Lower lobe of right lung (tissue), 2 donors: ENCODE measurements around the gene TMBIM6. TPM values are rescaled to one million over a fixed set of nuclear protein-coding genes. Genes with fewer than 3 reads are reported as not detected.

Experiments used
- ATAC-seq, 2 donors: fragments of 200-7000 bp; cut with Tn5 transposase; one replicate each; pipeline ENCODE4 v1.9.1; 2020 to 2022; ENCODE audit warnings: mild to moderate bottlenecking in 2 of 2, moderate library complexity in 2 of 2
- DNase-seq: peaks from one replicate; pipeline ENCODE4 v3.0.0-alpha.2; 2020
- H3K27ac ChIP-seq: fragments of 200-600 bp; one replicate; pipeline ENCODE4 v1.8.0; 2022
- H3K27me3 ChIP-seq: fragments of 200-600 bp; one replicate; pipeline ENCODE4 v1.8.0; 2022; ENCODE audit warnings: low read depth
- H3K36me3 ChIP-seq: fragments of 200-600 bp; one replicate; pipeline ENCODE4 v1.8.0; 2022; ENCODE audit warnings: mild to moderate bottlenecking
- H3K4me1 ChIP-seq: fragments of 200-600 bp; one replicate; pipeline ENCODE4 v1.8.0; 2022
- H3K4me3 ChIP-seq: fragments of 200-600 bp; one replicate; pipeline ENCODE4 v1.8.0; 2022; ENCODE audit warnings: mild to moderate bottlenecking
- H3K9me3 ChIP-seq: fragments of 200-600 bp; one replicate; pipeline ENCODE4 v1.8.0; 2022
- intact Hi-C: fragments of 100-400 bp; cut with DNase I; formaldehyde crosslinking; loops from one replicate; pipeline ENCODE4 v1.11.0; 2022
- total RNA-seq: library from RNA; stranded (reverse); fragmentation: NEBNext Ultra II Directional; extraction: Animal tissue kit (Norgen Biotek cat#: 25700); gene quantifications from one replicate; pipeline ENCODE4 v1.2.1, GENCODE V29; 2021
- TF ChIP-seq, protein P1 (sequence below): fragments of 200-600 bp; IDR thresholded peaks from one replicate; pipeline ENCODE4 v1.8.0; 2022; ENCODE audit warnings: antibody characterized with exemption, mild to moderate bottlenecking
- donor health status: DM: no; HTN: yes; CAD: no; lungs with severe emphysema.

Gene TMBIM6
- total RNA-seq, 1 donor from 2014 or later = 671 TPM

- no peaks in the 10 kb centered on the region for H3K9me3 ChIP-seq
- no peak overlapping the region for H3K27ac ChIP-seq
- no peak for DNase-seq
- no peak for ATAC-seq
- intact Hi-C loops = no loop called here
- H3K4me1 ChIP-seq = no peaks in the 10 kb centered on the region
- no peak overlapping the region for H3K4me3 ChIP-seq
- H3K27me3 ChIP-seq = no peaks in the 10 kb centered on the region
- peaks cover 52% of the 10 kb centered on the region for H3K36me3 ChIP-seq
- TF ChIP-seq, protein P1, sequence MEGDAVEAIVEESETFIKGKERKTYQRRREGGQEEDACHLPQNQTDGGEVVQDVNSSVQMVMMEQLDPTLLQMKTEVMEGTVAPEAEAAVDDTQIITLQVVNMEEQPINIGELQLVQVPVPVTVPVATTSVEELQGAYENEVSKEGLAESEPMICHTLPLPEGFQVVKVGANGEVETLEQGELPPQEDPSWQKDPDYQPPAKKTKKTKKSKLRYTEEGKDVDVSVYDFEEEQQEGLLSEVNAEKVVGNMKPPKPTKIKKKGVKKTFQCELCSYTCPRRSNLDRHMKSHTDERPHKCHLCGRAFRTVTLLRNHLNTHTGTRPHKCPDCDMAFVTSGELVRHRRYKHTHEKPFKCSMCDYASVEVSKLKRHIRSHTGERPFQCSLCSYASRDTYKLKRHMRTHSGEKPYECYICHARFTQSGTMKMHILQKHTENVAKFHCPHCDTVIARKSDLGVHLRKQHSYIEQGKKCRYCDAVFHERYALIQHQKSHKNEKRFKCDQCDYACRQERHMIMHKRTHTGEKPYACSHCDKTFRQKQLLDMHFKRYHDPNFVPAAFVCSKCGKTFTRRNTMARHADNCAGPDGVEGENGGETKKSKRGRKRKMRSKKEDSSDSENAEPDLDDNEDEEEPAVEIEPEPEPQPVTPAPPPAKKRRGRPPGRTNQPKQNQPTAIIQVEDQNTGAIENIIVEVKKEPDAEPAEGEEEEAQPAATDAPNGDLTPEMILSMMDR = no peak
Observed at GRCh38 chr12:49791700-49792099, 50.3 kb downstream of the TMBIM6 start.

DNA sequence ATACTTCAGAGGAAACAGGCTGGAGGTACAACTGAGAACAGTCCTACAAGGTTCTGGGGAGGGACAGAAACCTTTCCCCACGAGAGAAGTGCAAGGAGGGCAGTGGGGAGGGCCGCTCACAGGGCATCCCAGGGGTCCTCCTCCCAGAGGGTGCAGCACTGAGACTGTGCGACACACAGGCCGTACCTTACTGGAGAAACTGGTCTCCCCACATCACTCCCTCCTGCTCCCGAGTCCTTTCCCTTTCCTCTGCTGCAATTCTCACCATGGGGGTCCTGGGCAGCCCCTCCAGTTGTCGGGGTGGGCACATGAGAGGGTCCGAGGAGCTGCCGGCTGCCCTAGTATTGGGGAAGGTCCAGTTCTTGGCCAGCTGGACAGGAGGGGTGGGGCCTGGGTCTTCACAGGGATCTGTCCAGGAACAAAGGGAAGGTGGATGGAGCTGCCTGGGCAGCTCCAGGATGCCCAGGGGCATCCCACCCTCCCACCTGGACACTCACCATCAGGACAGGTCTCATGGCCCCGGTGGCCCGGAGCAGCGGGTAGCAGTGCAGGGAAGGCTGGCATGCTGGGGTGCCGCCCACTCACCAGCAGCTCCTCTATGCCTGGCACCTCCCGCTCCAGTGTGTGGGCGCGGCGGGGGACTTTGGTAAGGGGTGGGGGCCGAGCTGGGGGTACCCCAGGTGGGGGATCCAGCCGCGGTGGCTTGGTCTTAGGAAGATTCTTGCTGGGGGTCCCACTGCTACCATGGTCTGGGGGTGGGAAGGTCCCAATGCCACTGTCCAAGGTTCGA lies 51.0 kb downstream of the TMBIM6 start:
- Histone ChIP-seq H3K36me3 (peaks cover 59% of the 10 kb centered on the region), H3K9me3 (no peaks in the 10 kb centered on the region), H3K4me1 (no peaks in the 10 kb centered on the region), H3K4me3 (no peak overlapping the region), H3K27ac (no peak overlapping the region), H3K27me3 (no peaks in the 10 kb centered on the region)
- intact Hi-C loops = no loop called here
- ATAC-seq (no peak), DNase-seq (no peak)
- TF ChIP-seq, protein P1 = no peak

- no peak overlapping the region for H3K4me3 ChIP-seq
- intact Hi-C loops = no loop called here
- DNase-seq = no peak
Observed at GRCh38 chr12:49792976-49793580, 51.7 kb downstream of the TMBIM6 start.

DNA sequence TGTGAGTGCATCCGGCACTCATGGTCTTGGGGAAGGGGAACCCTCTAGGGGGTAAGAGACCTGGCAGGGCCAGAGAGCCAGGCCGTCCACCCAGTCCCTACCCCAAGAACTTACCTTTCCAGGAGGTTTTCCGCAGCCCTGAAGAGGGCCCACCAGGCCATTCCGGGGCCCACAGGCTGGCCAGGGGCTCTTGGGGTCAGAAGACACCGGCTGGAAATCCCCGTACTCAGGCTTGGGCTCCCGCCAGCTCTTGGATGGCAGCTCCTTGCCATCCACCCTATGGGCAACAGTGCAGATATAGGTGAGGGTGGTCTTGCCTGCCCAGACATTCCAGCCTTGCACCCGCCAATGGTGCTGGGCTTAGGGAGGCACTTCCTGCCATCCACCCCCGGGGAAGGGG lies 52.3 kb downstream of the TMBIM6 start:
- Histone ChIP-seq H3K36me3 (peaks cover 71% of the 10 kb centered on the region), H3K9me3 (no peaks in the 10 kb centered on the region), H3K27me3 (no peaks in the 10 kb centered on the region), H3K4me1 (no peaks in the 10 kb centered on the region), H3K4me3 (no peak overlapping the region), H3K27ac (no peak overlapping the region)
- intact Hi-C loops = no loop called here
- DNase-seq = no peak
- TF ChIP-seq, protein P1 = no peak
- ATAC-seq = no peak

More at GRCh38 chr12:49792976-49793580, 51.7 kb downstream of the TMBIM6 start:
- Histone ChIP-seq H3K27me3 (no peaks in the 10 kb centered on the region), H3K4me1 (no peaks in the 10 kb centered on the region), H3K36me3 (peaks cover 66% of the 10 kb centered on the region), H3K9me3 (no peaks in the 10 kb centered on the region), H3K27ac (no peak overlapping the region)
- TF ChIP-seq, protein P1 = no peak
- no peak for ATAC-seq

GRCh38 chr12:49794021-49794420 lies 52.7 kb downstream of the TMBIM6 start:
- Histone ChIP-seq H3K4me3 (no peak overlapping the region), H3K36me3 (peaks cover 75% of the 10 kb centered on the region), H3K27me3 (no peaks in the 10 kb centered on the region), H3K9me3 (no peaks in the 10 kb centered on the region), H3K4me1 (no peaks in the 10 kb centered on the region), H3K27ac (no peak overlapping the region)
- no peak for ATAC-seq
- TF ChIP-seq, protein P1 = no peak
- no peak for DNase-seq
- intact Hi-C loops = no loop called here
